Measurements from ENCODE around the gene RBM20.
"Not testable (repeated sequence)": the region's sequence is repeated elsewhere in the genome, so short reads cannot be mapped to it uniquely, and the experiment has no call there.

Gene RBM20

DNA sequence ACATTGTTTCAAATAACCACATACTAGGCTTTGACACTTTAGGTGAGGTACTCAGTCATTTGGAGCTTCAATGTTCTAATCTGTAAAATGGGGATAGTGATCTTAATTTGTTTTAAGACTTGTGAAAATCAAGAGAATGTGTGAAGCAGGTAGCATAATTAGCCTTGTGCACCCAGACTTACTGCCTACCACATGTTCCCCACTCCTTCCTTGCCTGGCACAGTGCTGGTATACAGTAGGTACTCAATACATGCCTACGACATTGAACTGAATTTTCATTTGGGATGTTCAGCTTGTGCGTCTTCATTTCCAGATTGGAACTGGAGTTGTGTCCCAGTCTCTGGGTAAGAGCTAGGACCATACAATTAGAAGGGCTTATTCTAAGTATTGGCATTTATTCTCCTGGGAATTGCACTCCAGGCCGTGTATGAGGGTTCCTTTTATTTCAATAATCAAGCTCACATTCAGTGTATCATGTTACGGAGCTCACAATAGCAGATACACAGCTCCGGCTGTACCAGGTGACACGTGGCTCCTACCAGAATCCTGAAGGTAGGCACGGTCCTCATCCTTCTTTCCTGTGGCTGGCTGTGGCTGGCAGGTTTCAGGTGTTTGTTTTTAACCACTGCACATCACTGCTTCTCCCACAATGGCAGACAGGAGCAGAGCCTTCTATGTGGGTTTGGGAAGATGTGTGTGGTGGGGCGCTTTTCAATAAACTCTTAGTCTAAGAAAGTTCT lies 118.1 kb downstream of the RBM20 start:
- Mint-ChIP-seq H3K36me3 (no peaks in the 10 kb centered on the region), H3K27ac (no peak overlapping the region), H3K4me1 (no peaks in the 10 kb centered on the region), H3K27me3 (no peaks in the 10 kb centered on the region), H3K4me3 (no peak overlapping the region), H3K9me3 (no peaks in the 10 kb centered on the region)

DNA sequence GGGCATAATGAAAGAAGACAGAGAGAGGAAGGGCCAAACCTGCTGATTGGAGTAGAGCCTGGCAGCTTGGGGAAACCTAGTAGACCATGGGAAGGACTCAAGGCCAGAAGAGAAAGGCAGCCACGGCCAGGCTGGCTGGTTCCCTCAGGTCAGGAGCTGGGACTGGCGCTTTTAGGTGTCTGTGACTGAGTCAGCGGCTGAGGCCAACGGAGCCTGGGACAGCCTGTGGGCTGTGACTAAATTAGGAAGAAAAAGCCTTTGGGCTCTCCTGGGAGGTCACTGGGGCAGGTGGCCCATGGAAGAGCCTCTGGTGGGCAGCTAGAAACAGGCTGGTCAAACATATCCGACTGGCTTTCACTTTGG lies 118.7 kb downstream of the RBM20 start:
- H3K27ac Mint-ChIP-seq = no peak overlapping the region
- H3K4me1 Mint-ChIP-seq = no peaks in the 10 kb centered on the region
- H3K27me3 Mint-ChIP-seq = no peaks in the 10 kb centered on the region
- no peaks in the 10 kb centered on the region for H3K9me3 Mint-ChIP-seq
- no peak overlapping the region for H3K4me3 Mint-ChIP-seq
- H3K36me3 Mint-ChIP-seq = no peaks in the 10 kb centered on the region

DNA sequence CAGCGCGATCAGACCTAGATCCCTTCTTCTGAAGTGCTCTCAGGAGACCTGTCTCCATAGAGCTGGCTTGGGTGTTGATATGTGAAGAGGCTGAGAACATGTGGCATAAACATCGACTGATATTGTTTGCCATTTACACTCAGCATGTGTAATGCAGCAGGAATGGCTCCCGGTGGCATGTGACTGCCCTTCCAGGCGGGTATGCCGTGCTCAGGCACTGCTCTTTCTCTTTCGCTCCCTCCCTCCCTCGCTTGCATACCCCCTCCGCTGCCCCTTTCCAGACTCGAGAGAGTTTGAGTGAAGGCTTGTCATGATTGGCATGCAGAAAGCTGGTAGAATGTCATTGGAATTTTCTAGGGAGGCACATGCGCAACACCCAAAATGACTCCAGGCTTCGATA lies 120.2 kb downstream of the RBM20 start:
- Mint-ChIP-seq H3K4me3 (no peak overlapping the region), H3K4me1 (no peaks in the 10 kb centered on the region), H3K36me3 (no peaks in the 10 kb centered on the region), H3K27ac (no peak overlapping the region), H3K9me3 (no peaks in the 10 kb centered on the region), H3K27me3 (no peaks in the 10 kb centered on the region)

DNA sequence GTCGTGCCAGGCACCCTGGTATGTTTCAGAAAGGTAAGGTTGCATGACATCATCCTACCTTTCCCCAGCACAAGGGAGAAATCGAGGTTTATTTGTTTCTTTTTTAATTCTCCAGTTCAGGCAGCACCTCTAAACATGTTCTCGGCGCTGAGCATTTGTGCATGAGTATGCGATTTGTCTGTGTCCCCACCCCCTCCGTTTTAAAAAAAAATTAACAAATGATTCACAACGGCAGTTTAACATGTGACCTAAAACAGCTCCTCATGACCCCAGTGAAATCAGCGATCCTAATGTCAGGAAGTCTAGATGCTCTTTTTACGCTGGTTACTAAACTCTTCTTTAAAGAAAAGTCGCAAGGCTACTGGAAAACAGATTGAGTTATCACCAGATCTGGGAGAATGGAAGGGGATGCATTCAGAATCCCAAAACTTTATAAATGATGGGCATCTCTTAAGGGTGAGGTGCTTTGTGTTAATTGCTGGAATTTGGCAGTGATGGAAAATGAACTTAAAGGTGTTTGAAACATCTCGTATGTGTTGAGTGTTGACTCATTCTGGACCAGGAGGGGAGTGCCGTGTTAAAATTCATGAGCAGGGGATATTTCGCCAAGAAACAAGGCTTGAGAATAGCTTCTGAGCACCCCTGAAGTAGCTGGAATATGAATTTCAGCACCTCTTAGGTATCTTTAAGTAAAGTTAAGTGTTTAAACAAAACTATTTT lies 120.8 kb downstream of the RBM20 start:
- H3K4me3 Mint-ChIP-seq = no peak overlapping the region

DNA sequence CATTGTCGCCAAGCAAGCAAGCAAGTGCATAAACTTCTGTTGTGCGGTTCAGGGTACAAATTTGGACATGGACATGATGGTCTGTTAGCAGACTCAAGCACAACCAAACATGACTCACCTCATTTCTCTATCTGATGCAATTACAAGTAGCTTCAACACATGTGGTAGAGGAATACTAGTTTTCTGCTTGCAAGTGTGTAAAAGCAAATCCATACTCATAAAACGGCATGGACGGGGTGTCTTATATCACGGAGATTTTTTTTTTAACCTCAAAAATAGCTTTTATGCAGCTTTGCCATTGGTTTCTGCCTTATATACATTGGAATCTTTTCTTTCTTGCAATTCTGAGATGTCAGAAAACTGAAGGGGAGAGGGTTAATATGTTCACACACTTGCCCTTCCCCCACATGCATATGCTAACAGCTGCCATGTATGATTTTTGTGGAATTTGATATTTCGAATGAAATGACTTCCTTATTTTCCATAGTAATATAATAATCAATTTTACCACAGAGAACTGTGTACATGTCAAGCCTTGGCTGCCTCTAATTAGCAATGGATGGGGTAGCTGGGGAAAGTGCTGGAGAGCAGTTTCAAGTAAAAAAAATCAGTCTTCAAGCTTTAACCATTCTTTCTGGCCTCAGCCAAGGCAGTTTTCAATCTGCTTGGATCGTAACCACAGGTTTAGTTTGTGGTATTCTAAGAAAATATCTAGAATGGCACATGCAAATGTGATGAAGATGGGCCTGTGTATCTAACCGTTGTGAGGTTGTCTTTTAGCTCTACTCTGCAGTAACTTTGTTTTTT lies 121.6 kb downstream of the RBM20 start:
- no peak overlapping the region for H3K4me3 Mint-ChIP-seq
- no peaks in the 10 kb centered on the region for H3K27me3 Mint-ChIP-seq
- H3K4me1 Mint-ChIP-seq = no peaks in the 10 kb centered on the region
- H3K27ac Mint-ChIP-seq = no peak overlapping the region
- no peaks in the 10 kb centered on the region for H3K36me3 Mint-ChIP-seq
- H3K9me3 Mint-ChIP-seq = no peaks in the 10 kb centered on the region

More for the DNA sequence above, 120.8 kb downstream of the RBM20 start:
- no peaks in the 10 kb centered on the region for H3K27me3 Mint-ChIP-seq
- H3K4me1 Mint-ChIP-seq = no peaks in the 10 kb centered on the region
- H3K36me3 Mint-ChIP-seq = no peaks in the 10 kb centered on the region
- no peak overlapping the region for H3K27ac Mint-ChIP-seq
- no peaks in the 10 kb centered on the region for H3K9me3 Mint-ChIP-seq

DNA sequence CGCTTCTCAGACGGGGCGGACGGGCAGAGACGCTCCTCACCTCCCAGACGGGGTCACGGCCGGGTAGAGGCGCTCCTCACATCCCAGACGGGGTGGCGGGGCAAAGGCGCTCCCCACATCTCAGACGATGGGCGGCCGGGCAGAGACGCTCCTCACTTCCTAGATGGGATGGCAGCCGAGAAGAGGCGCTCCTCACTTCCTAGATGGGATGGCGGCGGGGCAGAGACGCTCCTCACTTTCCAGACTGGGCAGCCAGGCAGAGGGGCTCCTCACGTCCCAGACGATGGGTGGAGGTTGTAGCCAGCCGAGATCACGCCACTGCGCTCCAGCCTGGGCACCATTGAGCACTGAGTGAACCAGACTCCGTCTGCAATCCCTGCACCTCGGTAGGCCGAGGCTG lies 123.5 kb downstream of the RBM20 start:
- H3K4me3 Mint-ChIP-seq, H3K9me3 Mint-ChIP-seq, H3K27ac Mint-ChIP-seq, H3K4me1 Mint-ChIP-seq, H3K27me3 Mint-ChIP-seq, H3K36me3 Mint-ChIP-seq: not testable (repeated sequence)

DNA sequence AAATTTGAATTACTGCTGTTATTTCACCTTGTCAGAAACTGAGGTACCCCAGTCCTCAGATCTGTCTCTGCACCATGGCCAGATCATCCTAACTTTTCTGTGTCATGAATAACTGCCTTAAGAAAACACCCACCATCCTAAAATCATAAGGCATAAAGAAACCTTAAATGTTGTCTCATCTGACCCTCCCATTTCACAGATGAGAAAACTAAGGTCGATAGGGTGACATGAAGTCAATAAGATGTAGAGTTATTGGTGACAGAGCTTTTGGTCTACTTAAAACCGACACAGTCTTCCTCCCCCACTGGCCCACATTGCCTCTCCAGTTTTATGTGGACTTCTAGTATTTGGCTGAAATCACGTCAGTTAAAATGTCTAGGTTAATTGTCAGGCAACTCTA lies 126.1 kb downstream of the RBM20 start:
- H3K27ac Mint-ChIP-seq = no peak overlapping the region
- no peaks in the 10 kb centered on the region for H3K36me3 Mint-ChIP-seq
- H3K9me3 Mint-ChIP-seq = no peaks in the 10 kb centered on the region
- peaks cover 20% of the 10 kb centered on the region for H3K4me1 Mint-ChIP-seq
- H3K4me3 Mint-ChIP-seq = no peak overlapping the region
- no peaks in the 10 kb centered on the region for H3K27me3 Mint-ChIP-seq

DNA sequence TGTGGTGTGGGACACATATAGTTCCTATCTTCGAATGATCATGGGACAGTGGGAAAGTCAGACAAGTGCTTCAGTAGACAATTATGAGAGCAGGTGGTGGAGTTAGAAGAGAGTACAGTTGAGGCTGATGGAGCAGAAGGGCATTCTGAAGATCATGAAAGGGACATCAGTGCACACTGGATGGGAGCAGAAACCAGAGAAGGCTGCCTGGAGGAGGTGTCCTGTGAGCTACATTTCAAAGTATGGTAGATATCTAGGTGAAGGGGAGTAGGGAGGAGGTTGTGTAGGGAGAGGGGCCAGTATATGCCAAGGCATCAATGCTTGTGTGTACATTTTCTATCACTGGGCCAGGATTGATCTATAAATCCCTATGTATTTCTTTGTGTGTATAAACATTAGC lies 127.3 kb downstream of the RBM20 start:
- H3K9me3 Mint-ChIP-seq = no peaks in the 10 kb centered on the region
- no peaks in the 10 kb centered on the region for H3K27me3 Mint-ChIP-seq
- H3K4me3 Mint-ChIP-seq = no peak overlapping the region
- H3K4me1 Mint-ChIP-seq = peaks cover 20% of the 10 kb centered on the region
- H3K36me3 Mint-ChIP-seq = no peaks in the 10 kb centered on the region
- peak overlapping the region; percentile 15 for H3K27ac Mint-ChIP-seq

DNA sequence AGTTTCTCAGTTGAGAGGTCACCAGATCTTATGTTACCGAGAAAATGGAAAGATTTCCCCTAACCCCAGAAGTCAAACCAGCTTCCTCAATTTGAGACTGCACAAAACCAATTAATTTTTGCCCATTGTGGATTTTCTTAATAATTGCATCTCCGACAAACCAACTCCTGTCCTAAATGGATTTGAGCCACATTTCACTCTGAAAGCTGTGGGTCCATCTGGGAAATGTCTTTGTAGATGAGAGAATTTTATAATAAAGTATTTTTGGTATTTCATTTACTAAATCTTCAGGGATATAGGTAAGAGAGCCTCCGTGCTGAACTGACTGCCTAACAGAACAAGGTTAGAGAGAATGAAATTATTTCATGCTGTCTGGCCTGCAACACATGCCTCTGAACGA lies 127.9 kb downstream of the RBM20 start:
- H3K36me3 Mint-ChIP-seq = no peaks in the 10 kb centered on the region
- H3K27me3 Mint-ChIP-seq = no peaks in the 10 kb centered on the region
- H3K27ac Mint-ChIP-seq = no peak overlapping the region
- no peak overlapping the region for H3K4me3 Mint-ChIP-seq
- no peaks in the 10 kb centered on the region for H3K9me3 Mint-ChIP-seq
- peaks cover 20% of the 10 kb centered on the region for H3K4me1 Mint-ChIP-seq

DNA sequence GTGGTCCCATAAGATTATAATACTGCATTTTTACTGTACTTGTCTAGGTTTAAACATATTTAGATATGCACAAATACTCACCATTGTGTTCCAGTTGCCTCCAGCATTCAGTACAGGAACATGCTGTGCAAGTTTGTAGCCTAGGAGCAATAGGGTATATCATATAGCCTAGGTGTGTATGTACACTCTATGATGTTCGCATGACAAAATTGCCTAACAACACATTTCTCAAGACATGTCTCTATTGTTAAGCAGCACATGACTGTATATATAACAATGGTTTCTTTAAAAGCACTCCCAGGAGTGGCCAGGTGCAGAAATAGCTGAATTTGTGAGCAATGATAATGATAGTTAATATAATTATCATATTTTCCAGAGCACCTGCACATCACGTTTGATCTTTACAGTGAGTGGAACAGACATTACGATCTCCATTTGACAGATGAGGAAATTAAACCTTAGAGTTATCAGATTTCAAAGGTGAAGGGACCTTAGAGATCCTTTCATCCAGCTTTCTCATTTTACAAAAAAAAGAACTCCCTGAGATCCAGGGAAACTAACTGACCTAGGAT lies 128.4 kb downstream of the RBM20 start:
- H3K36me3 Mint-ChIP-seq = no peaks in the 10 kb centered on the region
- H3K9me3 Mint-ChIP-seq = no peaks in the 10 kb centered on the region
- H3K4me3 Mint-ChIP-seq = no peak overlapping the region
- no peak overlapping the region for H3K27ac Mint-ChIP-seq
- no peaks in the 10 kb centered on the region for H3K27me3 Mint-ChIP-seq
- peaks cover 20% of the 10 kb centered on the region for H3K4me1 Mint-ChIP-seq

DNA sequence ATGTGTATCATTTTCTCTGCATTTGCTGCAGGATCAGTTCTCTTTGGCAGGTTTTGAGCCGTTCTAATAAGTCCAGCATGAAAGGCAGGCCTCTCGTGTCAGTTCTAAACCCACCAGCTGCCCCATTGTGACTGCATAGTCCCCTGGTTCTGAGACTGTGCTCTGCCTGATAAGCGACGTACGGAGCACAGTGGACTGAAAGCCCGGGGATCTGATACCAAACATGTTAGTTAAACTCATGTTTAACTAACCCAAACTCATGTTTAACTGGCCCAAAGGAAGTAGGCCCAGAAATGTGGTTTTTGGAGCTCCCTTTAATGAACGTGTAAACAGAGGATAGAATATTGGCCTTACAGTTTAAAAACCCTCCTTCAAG lies 129.5 kb downstream of the RBM20 start:
- H3K27ac Mint-ChIP-seq = peak overlapping the region; percentile 37
- no peaks in the 10 kb centered on the region for H3K27me3 Mint-ChIP-seq
- no peak overlapping the region for H3K4me3 Mint-ChIP-seq
- H3K9me3 Mint-ChIP-seq = no peaks in the 10 kb centered on the region
- no peaks in the 10 kb centered on the region for H3K36me3 Mint-ChIP-seq
- peaks cover 20% of the 10 kb centered on the region for H3K4me1 Mint-ChIP-seq

DNA sequence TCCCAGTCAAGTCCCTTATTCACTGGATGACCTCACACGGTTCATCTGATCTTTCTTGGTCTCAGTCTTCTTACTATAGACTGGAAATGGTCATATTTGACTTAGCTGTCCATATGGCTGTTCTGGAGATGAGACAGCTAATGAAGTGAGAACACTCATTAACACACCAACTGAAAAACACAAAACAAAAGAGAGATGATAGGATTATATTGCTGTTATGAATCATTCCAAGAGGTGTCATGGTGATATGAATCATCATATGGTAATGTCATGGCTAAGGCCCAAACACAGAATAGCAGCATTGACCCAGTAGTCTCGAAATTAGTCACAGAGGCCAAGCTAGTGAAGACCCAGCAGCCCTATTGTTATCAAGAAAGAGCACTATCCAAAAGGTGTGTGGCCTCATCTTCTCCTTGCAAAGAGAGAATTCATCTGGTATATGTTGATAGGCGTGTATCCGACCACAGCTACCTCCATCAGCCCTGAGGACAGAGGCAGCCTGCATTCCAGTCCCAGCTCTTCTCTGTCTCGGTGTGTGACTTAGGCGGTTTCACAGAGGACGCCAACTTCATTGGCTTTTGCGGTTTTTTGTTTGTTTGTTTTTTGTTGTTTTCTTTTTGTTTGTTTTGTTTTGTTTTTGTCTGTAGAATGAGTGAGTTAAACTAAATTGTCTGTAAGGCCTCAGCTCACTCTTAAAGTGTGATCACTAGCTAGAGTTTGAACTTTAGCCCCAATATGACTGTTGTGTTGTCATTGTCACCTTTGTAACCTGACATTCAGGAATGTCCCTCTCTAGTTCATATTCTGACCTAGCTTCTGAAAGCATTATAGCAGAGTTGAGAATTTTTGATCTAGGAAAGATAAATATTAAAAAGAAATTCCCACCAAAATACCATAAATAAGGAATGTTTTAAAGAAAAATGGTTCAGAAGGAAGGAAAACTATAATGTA lies 130.2 kb downstream of the RBM20 start:
- Mint-ChIP-seq H3K27me3 (no peaks in the 10 kb centered on the region), H3K27ac (peak overlapping the region; percentile 48), H3K9me3 (no peaks in the 10 kb centered on the region), H3K4me1 (peaks cover 20% of the 10 kb centered on the region), H3K4me3 (peak overlapping the region; percentile 19), H3K36me3 (no peaks in the 10 kb centered on the region)

DNA sequence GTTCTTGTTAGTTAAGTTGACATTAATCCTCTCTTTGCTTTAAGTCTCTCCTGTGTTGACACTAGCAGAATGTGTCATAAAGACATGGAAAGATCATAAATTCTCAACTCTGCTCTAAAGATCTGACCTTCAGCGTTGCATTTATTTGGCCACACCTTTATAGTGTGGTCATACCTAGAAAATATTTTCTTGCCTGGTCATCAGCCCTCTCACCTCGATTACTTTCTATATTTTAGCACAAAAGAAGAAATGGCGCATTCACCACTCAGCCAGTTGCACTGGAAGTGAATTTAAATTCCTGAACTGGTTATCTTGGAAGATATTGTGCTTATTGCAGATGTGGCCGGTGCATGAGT lies 130.9 kb downstream of the RBM20 start:
- Mint-ChIP-seq H3K27me3 (no peaks in the 10 kb centered on the region), H3K4me3 (no peak overlapping the region), H3K4me1 (peaks cover 26% of the 10 kb centered on the region), H3K27ac (no peak overlapping the region), H3K9me3 (no peaks in the 10 kb centered on the region), H3K36me3 (no peaks in the 10 kb centered on the region)

DNA sequence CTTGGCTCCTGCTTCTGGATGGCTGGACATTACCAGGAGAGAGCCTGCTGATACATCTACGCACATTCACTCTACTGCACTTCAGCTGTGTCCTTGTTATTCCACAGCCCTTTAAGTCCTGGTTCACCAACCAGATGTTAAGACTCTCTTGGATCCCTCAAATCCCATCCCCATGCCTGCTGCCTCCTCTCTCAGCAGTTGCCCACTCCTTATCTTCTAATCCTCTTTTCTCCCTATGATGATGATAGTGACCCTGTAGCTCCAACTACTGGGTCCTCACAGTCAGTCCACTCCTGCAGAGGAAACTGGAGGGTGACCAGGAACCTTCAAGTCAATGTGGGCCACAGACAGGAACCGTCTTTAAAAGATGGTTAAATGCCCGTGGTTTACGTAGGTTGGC lies 131.3 kb downstream of the RBM20 start:
- H3K27ac Mint-ChIP-seq = no peak overlapping the region
- no peak overlapping the region for H3K4me3 Mint-ChIP-seq
- H3K36me3 Mint-ChIP-seq = no peaks in the 10 kb centered on the region
- H3K4me1 Mint-ChIP-seq = peaks cover 26% of the 10 kb centered on the region
- no peaks in the 10 kb centered on the region for H3K27me3 Mint-ChIP-seq
- no peaks in the 10 kb centered on the region for H3K9me3 Mint-ChIP-seq

DNA sequence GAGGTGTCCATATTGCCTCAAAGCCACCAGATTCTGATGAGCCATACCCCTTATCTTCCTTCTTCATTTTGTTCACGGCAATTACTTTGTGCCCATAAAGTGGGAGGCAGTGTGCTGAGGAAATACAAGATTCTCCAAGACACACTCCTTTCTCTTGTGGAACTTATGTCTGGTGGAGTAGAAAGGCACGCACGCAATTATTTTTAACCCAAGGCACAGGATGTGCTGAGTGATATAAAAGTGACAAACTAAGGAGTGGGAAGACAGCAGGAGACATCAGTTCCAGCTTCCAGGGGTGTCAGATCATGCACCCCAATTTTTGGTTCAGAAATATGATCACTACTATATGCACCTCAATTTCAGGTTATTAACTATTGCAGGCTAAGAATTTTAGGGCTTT lies 132.9 kb downstream of the RBM20 start:
- Mint-ChIP-seq H3K4me1 (peaks cover 28% of the 10 kb centered on the region), H3K27me3 (no peaks in the 10 kb centered on the region), H3K9me3 (no peaks in the 10 kb centered on the region), H3K27ac (no peak overlapping the region), H3K4me3 (no peak overlapping the region), H3K36me3 (no peaks in the 10 kb centered on the region)

All from activated naive CD4-positive, alpha-beta T cell treated with anti-CD3 and anti-CD28 coated beads, Interleukin-2, amount 50 U/mL, for 24 hours (primary cell).